ENCODE data around the gene CD1D. TPM values are rescaled to one million over a fixed set of nuclear protein-coding genes. Genes with fewer than 3 reads are reported as not detected.
"Not testable (repeated sequence)": the region's sequence is repeated elsewhere in the genome, so short reads cannot be mapped to it uniquely, and the experiment has no call there.

The CD1D gene
- total RNA-seq: not detected

DNA sequence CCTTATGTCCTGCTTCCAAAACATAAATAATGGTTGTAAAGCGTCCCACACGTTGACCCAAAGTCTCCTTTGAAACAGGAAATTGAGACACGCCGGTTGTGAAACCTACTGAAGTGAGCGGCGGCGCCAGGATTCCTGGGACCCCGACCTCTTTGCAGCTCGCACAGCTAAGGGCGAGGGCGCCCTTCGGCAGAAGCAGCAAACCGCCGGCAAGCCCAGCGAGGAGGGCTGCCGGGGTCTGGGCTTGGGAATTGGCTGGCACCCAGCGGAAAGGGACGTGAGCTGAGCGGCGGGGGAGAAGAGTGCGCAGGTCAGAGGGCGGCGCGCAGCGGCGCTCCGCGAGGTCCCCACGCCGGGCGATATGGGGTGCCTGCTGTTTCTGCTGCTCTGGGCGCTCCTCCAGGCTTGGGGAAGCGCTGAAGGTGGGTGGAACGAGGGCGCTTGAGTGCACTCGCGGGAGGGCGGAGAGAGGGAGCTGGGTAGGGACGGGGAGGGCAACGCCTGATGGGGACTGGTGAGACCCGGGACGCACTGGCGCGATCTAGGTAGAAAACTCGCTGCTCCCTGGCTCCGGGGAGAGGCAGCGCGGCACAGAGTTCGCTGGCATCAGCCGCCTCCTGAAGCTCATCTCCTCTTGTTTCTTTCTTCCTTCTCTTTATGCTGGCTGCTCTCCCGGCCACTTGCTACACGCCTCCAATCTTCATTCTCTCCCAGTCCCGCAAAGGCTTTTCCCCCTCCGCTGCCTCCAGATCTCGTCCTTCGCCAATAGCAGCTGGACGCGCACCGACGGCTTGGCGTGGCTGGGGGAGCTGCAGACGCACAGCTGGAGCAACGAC is at the start of gene CD1D:
TSS of gene CD1D (plus strand) at position 155 of the 836 bp plus-strand sequence. CDS start at position 362, 207 bp downstream.
- no peak for DNase-seq

DNA sequence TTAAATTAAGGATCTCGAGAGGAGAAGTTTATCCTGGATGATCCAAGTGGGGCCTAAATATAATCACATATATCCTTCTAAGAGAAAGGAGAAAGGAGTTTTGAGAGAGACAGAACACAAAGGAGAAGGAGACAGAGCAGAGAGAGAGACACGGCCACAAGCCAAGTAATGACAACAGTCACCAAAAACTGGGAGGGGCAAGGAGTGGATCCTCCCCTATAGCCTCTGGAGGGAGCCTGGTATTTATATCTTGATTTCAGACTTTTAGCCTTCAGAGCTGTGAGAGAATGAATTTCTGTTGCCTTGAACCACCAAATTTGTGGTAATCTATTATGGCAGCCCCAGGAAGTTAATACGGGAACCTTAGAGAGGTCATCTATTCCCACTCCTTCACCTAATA is 49.5 kb upstream of the CD1D start:
- no peak for DNase-seq

DNA sequence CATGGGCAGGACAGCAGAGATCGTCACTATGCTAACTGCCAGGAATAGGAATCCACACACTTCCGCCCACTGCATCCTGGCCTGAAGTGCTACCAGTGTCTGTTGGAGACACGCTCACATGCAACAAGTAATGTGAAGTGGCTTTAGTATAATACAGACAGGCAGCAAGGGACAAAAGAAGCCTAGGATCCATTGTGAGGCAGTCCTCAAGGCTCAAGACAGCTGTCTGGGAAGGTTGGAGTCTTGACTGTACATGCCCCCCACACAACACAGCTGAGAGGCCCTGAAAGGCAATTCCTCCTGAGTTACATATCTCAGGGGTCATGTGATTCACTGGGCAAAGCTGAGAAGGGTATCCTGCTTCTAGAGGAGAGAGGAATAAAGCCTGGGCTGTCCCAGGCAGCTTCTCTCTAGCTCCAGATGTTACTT is 39.9 kb upstream of the CD1D start:
- DNase-seq: no peak

DNA sequence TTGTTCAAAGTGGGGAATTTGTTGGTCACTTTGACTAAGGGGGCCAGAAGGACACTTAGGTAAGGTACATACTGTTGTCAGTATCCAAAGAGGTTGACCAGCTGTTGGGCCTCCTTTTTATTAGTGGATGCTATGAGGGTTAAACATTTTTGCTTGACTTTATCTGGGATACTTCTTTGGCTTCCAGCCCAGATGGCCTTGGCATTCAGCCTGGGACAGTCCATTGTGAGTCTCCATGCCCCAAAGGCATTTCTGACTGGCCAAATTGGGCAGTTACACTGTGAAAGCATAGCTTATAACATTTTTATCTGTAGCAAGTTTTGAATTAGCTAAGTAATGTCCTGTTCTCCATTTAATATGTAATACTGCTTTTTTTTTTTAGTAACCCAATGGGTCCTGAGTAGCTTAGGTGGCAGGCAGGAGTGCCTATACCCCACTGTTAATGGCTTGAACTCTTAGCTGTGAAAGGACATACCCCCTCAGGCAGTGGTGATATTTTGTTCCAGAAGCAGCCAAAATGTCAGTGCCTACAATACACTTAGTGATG is 35.4 kb upstream of the CD1D start:
- no peak for DNase-seq

DNA sequence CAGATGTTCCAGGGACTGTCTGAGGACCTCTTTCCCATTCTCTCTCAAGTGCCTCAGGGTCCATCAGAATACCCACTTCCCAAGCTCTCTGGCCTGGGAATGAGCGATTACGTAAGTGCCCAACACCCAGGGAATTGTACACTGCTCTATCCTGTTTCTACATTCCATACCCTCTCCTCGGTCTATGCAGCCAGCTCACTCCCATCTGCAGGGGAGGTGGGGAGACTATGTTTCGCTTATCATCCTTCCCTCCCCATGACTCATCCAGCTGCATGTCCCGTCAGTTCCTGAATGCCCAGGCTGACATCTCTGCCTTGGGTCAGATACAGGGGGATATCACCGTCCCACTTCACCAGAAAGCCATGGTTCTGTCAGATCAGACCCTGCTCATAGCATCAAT is 34.5 kb upstream of the CD1D start:
- DNase-seq: no peak

DNA sequence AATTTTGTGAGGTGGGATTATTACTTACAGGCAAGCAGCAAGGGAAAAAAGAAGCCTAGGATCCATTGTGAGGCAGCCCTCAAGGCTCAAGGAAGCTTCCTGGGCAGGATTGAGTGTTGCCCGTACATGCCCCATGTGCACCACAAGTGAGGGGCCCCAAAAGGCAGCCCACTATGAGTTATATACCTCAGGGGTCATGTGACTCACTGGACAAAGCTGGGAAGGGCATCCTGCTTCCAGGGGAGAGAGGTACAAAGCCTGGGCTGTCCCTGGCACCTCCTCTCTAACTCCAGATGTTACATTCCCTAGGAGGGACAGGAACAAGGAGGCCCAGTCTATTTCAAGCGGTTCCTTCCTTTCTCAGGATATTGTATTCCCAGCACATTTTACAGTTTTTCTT is 34.0 kb upstream of the CD1D start:
- no peak for DNase-seq

DNA sequence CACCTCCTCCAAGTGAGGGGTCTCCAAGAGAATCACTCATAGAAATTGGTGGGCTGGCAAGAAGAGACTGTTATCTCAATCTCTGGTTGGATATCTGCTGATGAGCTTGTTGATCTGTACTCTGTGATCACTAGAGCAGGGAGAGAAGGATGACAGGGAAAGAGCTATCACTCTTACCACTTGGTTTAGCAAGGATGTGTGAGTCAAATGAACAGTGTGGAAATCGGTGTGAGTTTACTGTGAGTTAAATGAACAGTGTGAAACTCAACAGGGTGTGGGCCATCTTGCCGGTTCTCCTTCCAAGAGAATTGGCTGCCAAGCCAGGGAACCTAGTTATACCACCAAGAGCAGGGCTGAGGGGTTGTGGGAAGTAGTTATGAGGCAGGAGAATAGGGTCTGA is 33.3 kb upstream of the CD1D start:
- DNase-seq: no peak

DNA sequence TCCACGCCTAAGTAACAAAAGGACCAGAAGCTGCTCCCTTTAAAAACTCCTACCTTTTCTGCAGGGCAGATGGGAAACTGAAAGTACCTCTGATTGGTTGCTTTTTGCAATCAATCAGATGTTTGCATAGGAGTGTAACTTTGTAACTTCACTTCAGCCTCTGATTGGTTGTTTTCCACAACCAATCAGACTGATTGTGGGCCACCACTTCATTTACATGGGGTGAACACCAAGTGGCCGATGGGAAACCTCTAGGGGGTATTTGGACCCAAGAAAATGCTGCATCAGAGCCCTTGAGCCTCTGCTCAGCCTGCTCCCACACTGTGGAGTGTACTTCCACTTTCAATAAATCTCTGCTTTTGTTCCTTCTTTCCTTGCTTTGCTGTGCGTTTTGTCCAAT is 32.8 kb upstream of the CD1D start:
- DNase-seq: no peak

DNA sequence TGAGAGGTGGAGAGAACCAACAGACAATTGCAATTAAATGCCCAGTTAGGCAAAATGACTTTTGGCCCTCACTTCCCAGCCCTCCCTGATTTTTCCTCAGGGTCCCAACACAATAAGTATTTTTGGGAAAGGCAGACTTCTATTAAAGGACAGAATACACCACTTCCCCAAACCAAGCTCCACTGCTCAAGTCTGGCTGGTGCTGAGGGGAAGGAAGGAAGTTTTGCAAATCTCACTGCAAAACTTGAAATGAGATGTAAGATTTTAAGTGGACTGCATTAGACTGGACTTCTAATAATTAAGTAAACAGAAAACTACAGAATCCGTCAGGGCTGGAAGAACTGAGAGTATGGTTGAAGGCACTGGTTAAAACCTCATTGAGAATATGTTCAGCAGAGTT is 32.2 kb upstream of the CD1D start:
- no peak for DNase-seq

DNA sequence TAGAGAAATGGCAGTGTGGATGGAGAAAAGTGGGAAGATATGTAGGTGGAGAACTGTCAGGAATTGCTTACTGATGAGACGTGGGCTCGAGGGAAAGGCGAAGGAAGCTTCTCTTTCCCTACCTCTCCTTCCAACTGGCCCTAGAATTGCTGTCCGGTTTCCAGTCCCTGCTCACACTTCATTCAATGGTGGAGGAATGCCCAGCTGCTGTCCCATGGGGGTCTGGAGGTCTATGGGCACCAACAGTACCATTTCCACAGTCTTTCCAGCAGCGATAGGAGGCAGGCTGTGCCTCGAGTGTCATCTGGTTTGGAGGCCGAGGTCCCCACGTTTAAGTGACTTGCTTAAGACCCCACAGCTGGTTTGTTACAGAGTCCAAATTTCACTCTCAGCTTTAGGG is 31.5 kb upstream of the CD1D start:
- DNase-seq: no peak

DNA sequence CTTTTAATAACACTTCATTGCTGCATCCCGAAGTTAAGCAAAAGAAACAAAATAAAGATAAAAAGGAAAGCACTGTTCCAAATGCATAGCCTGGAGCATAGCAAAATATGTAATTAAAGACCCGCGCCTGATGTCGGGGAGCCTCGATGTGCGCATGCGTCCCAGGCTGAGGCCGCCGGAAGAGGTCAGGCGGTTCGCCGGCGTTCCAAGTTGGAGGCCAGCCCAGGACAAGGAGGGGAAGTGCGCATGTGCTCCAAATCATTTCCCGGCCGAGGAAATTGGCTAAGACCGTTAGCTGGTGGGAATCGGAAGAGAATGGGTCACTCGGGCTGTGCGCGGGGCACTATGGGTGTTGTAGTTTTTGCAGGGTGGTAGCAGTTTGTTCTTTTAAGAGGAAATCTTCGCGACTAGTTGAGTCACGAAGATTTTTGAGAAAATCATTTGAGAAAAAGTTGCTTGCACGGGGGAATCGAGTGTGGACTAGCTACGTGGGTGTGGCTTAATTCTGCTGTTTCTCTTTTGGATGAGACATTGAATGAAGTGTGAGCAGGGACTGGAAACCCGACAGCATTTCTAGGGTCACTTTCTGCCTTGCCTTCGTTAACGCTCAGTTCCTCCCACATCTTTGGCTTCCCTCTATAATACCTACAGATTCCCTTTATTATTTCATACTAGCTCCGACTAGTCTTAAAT is 31.0 kb upstream of the CD1D start:
- peak; percentile 39 for DNase-seq

DNA sequence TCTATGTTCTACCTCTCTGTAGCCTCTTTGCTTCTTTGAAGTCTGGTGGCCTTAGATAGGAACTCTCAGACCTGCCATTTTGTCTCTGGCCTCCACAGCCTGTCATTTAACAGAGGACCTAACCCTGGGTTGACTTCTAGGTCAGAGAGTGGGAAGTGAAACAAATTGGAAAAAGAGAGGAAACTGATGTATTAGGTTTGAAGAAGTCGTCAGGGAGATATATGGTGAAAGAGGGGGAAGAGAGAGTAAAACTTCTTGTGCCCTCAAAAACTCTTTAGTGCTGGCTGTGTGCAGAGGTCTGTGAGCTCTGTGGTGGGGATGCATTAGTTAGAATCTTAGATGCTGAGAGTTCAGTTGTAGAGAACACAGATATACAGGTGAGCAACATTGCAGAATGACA is 30.2 kb upstream of the CD1D start:
- DNase-seq: no peak

DNA sequence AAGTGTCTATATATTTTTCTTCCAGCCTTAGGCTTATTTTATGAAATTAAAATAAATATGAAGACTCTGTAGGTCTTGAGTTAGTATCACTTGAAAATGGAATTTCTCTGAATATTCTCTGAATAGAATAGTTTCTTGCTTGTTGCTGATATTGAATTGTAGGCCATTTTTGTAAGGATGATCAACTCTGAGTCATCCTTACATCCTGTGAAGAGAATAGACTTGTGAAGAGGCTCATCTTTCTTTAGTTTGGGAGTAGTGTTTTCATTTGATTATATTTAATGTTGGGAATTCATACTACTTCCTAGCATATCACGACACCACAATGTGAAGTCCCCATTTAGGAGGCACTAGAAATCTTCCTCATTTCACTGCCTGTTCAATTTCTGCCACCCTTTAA is 27.5 kb upstream of the CD1D start:
- DNase-seq: no peak

DNA sequence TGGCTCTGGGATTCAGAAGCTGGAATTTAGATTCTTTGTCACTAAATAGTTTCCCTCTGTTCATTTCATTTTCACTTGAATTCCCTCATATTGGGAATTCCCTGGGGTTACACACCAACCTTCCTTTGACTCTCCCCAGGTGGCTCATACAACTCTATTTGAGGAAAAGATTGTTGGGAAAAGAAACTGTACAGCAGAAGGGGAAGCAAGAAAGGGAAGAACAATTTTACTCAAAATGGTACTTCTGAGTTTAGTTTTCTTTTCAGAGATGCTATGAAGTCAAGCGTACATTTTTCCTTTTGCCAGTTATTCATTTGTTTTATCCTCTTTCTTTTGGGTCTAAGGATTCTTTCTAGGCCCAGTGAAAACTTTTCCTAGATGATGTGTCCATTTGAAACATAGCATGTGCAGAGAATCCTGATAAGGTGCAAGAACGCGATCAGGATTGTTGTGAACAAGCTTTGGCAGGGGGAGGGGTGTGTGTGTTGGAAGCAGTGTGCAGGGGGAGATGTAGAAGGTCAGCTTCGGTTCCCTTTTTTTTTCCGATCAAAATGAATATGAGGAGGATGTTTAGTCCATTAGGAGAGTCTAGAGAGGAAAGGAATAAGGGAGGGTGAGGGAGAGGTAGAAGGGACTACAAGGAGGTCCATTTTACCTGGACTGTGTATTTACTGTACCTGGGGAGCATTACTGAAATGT is 26.8 kb upstream of the CD1D start:
- DNase-seq: no peak

DNA sequence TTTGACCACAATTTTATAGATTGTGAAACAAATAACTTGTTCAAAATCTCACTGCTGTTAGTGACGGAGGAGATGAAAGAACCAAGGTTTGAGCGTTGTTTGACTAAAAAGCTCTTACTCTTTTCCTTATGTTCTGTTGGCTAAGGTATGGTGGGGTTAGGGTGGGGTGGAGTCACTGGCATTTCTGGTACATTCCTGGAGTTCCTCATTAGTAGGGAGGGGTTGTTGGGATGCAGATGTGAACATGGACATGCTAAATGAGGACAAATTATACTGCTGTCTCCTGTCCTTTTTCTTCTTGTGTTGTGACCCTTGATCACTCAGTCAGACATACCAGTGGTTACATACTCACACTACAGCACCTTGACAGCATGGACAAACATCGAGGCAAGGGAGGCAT is 26.2 kb upstream of the CD1D start:
- DNase-seq: no peak

DNA sequence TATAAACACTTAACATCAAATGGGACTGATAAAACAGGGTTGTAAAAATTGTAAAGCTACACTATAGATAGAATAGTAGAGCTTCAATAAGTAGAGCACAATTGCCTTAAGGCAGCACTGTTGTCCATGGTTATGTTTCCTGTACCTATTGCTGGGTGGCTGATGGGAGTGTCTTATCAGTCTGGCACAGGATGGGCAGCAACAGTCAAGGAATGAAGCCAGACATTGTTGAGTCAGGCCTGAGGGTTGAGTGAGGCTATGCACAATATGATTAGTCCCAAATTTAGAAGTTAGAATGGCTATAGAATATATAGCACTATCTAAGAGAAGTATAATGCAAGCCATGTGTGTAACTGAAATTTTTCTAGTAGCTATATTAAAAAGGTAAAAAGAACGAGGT is 25.0 kb upstream of the CD1D start:
- DNase-seq: no peak

DNA sequence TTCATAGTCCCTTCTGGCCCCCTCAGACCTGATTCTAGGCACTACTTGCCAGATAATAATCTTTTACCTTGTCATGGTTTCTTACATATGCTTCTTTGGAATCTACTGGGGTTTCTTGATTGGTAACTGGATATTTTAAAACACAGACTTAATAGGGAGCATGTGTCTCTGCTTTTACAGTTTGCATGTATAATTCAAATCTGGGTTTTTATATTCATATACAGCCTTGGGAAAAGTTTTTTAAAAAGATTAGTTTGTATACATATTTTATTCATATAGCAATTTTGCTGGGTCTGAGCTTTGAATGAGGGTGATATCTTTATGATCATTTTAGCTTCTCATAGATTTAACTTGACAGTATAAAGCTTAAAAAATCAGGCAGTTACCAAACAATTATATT is 21.1 kb upstream of the CD1D start:
- no peak for DNase-seq

DNA sequence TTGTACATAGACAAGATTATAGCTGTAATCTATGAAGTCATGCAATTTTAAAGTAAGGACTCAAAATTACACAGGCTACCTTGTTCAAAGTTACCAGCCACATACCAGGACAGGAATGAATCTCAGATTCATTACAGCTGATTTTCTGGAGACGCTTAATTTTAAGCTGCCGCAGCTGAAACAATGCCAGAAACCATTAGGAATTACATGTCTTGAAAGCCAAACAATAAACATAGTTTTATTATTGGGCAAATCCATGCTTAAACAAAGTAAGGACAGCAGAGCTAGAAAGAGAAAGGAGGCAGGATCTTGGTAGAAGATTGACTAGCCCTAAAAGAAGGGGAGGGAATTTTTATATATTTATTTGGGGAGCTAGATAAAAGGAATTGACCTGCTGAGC is 19.2 kb upstream of the CD1D start:
- DNase-seq: no peak

DNA sequence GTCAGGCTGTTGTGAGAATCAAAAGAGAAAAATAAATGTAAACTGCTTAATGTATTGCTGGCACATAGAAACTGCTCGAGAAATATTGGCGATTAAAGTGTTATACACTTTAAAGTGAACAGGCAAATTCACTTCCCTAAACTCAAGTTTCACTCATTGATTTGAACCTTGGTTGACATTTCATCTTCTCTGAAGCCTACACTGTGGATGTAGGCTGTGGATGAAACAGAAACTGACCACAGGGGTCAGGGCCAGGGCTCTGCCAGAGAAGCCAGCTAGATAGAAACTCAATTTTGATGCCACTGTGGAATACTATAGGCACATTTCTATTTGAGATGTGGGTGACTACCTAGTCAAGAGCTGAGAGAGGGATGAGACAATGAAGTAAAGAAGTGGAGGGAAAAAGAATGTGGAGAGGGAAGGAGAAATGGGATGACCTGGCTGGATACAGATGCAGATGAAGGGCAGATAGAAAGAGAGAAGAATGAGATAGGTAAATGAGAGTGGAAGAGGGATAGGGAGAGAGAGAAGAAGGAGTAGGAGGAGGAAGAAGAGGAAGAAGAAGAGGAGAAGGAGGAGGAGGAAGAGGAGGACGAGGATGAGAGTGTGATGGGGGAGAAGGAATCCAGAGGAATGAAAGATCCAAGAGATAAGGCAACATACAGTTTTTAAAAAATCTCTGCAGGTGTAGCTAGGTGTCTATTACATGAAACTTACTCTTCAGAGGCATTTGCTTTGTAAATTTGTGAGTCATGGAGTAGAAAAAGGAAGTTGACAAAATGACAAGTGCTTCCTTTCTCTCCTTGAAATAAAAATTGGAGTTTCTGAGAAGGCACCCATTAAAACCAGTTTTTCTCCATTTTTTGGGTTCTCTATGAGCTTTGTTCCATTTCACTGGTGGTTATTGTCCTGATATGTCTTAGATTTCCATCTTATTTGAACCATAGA is 17.4 kb upstream of the CD1D start:
- no peak for DNase-seq

DNA sequence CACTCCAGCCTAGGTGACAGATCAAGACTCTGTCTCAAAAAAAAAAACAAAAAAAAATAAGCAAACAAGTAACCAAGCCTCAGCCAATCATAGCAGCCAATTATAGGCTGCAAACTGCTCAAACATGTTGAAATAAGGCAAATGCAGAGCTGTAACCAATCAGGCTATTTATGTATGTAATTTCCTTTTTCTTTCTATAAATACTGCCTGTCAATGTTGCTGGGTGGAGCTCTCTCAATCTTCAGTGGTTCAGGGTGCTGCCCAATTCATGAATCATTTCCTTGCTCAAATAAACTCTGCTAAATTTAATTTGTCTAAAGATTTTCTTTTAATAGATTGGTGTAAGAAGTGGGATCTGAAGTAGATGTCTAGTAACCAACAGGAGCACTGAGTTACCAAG is 11.6 kb upstream of the CD1D start:
- DNase-seq: no peak

DNA sequence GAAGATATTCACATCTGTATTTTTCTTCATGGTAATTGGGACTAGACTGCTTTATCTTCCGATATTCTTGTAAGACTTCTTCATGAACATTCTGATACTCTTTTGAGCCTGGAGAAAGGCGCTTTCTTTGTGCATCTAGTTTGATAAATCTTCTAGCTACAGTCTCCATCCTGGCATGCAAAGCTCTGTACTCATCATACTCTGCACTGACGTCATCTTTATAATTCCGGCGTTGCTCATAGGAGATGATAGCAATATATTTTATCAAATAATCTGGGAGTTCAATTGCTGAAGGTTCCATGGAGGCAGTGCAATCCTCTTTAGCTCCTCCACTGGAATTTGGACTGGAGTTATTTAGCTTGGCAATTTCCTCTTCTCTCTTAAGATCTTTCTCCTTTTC is 4.8 kb upstream of the CD1D start:
- not testable (repeated sequence) for DNase-seq

DNA sequence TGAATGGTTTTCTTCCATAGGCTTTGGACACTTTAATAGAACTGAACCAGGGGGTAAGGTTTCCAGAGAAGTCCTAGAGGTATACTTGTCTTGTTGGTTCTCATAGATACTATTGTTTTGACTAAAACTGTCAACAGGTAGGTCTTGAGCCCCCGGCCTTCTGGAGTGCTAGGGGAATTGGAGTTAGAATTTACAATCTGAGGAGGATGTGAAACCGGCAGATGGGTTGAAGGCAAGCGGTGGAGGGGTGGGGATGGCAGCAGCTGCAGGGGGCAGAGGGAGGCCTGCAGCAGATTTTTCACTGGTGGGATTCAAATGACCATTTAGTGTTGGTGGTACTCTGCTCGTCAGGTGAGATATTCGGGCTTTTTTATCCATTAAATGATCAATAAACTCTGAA is 4.3 kb upstream of the CD1D start:
- DNase-seq: no peak

All from effector CD4-positive, alpha-beta T cell (primary cell).